Ramos (cell line): Measurements from ENCODE around the gene GJB3.
"Not testable (repeated sequence)": the region's sequence is repeated elsewhere in the genome, so short reads cannot be mapped to it uniquely, and the experiment has no call there.

ENCODE experiments used
- in situ Hi-C: fragments of 300-500 bp; cut with MboI; formaldehyde crosslinking; loops from one replicate; pipeline ENCODE4 v1.14.3; 2022; ENCODE audit warnings: low sequenced_read_pairs; ENCODE audit not compliant: unreplicated experiment

GJB3 gene

GRCh38 chr1:34758751-34759150 is 22.3 kb upstream of the GJB3 start:
- in situ Hi-C loops = no loop called here

- in situ Hi-C loops = no loop called here
Observed at GRCh38 chr1:34759503-34760357, 21.3 kb upstream of the GJB3 start, which contains the start of gene GJB4. Gene GJB4, plus strand, starts transcription at chr1:34759740. Its CDS starts 1,515 bp downstream, at chr1:34761255.

DNA sequence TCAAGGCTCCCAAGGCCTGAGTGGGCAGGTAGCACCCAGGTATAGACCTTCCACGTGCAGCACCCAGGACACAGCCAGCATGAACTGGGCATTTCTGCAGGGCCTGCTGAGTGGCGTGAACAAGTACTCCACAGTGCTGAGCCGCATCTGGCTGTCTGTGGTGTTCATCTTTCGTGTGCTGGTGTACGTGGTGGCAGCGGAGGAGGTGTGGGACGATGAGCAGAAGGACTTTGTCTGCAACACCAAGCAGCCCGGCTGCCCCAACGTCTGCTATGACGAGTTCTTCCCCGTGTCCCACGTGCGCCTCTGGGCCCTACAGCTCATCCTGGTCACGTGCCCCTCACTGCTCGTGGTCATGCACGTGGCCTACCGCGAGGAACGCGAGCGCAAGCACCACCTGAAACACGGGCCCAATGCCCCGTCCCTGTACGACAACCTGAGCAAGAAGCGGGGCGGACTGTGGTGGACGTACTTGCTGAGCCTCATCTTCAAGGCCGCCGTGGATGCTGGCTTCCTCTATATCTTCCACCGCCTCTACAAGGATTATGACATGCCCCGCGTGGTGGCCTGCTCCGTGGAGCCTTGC is 19.7 kb upstream of the GJB3 start:
- in situ Hi-C loops = no loop called here

GRCh38 chr1:34761776-34762307 is 19.2 kb upstream of the GJB3 start:
- in situ Hi-C loops = no loop called here

- in situ Hi-C loops = no loop called here
Observed at GRCh38 chr1:34762474-34763141, 18.4 kb upstream of the GJB3 start.

GRCh38 chr1:34763142-34763781 is 17.8 kb upstream of the GJB3 start:
- in situ Hi-C loops = no loop called here

GRCh38 chr1:34768856-34769255 is 12.2 kb upstream of the GJB3 start:
- in situ Hi-C loops = no loop called here

DNA sequence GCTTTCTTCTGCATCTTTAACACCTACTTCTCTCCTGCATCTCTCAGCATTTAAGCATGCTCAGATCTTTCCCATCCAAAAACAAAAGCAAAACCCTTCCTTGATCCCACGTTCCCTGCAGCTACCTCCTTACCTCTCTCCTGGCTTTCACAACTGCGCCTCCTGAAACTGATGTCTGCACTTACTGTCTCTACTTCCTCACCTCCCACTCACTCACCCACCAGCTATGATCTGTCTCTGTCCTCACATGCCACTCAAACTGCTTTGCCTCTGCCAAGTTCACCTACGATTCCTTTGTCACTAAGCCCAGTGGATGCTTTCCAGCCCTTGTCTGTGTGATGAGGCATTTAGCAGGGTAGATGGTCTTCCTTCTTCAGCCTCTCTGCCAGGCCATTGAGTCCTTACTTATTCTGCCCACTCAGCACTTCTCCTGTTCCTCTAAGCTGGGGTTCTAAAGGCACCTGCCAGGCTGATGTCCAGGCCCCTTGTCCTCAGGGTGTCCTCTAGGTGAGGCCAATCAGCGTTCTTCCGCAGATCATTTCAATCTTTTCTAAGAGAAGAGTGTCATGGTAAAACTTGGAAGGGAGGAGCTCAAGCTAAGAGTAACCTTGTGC is 10.0 kb upstream of the GJB3 start:
- in situ Hi-C loops = no loop called here

DNA sequence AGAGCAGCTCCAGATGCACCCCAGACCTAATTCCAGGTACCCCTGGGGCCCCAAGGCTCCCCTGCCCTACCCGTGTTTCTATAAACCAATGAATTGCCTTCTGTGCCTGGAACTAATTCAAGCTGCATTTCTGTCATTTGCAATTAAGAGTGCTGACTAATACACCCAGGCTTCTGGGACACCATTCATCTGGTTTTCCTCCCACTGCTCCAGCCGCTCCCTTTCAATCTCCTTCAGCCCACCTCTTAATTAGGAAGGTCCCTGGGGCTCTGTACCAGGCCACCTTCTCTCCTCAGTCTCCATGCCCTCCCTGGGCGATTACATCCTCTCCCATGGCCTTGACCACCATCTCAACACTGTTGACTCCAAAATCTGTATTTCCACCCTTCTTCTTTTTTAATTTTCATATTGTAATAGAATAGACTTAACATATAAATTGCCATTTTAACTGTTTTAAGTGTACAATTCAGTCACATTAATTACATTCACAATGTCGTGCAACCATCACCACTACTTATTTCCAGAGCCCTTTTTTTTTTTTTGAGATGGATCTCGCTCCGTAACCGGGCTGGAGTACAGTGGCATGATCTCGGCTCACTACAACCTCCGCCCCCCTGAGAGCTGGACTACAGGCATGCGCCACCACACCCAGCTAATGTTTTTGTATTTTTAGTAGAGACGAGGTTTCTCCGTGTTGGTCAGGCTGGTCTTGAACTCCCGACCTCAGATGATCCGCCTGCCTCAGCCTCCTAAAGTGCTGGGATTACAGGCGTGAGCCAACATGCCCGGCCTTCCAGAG is 9.2 kb upstream of the GJB3 start:
- in situ Hi-C loops = no loop called here

GRCh38 chr1:34773114-34773513 is 7.9 kb upstream of the GJB3 start:
- in situ Hi-C loops = not testable (repeated sequence)

- in situ Hi-C loops = no loop called here
Observed at GRCh38 chr1:34774957-34775356, 6.1 kb upstream of the GJB3 start.

DNA sequence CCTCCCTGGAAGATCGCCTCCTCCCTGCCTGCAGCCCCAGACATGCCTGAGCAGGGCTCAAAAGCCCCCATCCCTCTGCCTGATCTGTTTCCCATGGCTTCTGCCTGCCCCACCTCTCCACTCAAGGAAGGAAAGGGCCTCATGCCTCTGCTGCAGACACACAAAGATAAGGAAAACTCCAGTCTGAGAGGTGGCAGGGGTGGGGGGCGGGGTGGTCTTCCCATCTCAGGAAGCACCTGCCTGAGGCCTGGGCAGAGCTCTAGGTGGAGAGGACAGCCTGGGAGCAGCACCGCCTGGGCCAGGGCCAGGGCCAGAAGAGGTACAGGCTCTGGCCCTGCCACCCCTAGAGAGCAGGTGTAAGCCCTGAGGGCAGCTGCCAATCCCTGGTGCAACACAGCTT is 4.1 kb upstream of the GJB3 start:
- in situ Hi-C loops = no loop called here

DNA sequence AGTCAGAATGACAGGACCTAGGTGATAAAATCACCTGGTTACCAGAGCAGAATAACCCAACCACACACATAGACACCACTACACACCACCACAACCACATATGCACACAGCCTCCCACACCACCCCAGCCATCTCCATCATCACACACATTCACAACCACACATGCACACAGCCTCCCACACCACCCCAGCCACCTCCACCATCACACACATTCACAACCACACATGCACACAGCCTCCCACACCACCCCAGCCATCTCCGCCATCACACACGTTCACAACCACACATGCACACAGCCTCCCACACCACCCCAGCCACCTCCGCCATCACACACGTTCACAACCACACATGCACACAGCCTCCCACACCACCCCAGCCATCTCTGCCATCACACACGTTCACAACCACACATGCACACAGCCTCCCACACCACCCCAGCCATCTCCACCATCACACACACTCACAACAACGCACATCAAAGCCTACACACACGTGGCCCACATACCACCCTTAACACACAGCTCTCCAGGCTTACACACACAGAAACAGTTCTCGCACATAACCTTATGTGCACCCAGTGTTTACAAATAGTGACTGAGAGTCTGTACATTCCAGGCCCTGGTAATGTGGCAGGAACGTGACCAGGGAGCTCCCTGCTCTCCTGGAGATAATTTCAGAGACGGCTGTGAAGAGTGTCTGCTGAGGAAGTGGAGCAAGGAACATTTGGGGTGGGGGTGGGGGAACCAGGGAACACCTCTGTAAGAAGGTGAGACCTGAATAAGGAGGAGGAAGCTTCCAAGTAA is 3.3 kb upstream of the GJB3 start:
- in situ Hi-C loops = no loop called here

- in situ Hi-C loops = no loop called here
Observed at GRCh38 chr1:34778381-34778780, 2.6 kb upstream of the GJB3 start.

- in situ Hi-C loops = no loop called here
Observed at GRCh38 chr1:34779005-34779404, 2.0 kb upstream of the GJB3 start.

- in situ Hi-C loops = no loop called here
Observed at GRCh38 chr1:34779526-34779925, 1.5 kb upstream of the GJB3 start.

DNA sequence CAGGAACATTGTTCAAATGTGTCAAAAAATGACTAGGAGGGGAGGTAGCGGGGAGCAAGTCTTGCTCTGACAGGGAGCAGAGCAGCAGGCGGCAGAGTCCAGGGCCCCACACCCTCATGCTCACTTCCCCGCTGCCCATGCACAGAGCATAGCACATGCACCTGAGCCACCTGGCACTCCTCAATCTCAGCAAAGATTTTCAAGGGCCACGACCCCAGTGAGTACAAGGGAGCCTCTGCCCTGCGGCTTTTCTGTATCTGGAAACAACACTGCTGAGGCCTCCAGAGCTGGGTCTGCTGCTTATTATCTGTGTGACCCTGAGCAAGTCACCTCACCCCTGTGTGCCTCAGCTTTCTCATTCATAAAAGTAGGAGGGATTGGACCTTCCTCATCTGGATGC is 1.1 kb upstream of the GJB3 start:
- in situ Hi-C loops = no loop called here

- in situ Hi-C loops = no loop called here
Observed at GRCh38 chr1:34780528-34780927, 486 bp upstream of the GJB3 start.
